HFF-Myc (cell line): ENCODE results near the gene S100A4.
"Not testable (repeated sequence)": the region's sequence is repeated elsewhere in the genome, so short reads cannot be mapped to it uniquely, and the experiment has no call there.

Experiments used
- DNase-seq: peaks from one replicate; pipeline ENCODE4 v3.0.0-alpha.2; 2011; ENCODE audit warnings: low read depth; ENCODE audit errors: extremely low read depth
- H3K4me3 ChIP-seq: replicated peaks from 2 replicates; pipeline ENCODE4 v1.5.1; 2011; ENCODE audit warnings: low read depth, mild to moderate bottlenecking, control low read depth, low read length
- CTCF ChIP-seq: IDR thresholded peaks from 2 replicates; pipeline ENCODE4 v1.5.1; 2012; ENCODE audit warnings: mild to moderate bottlenecking, low read depth, low read length, control low read depth; ENCODE audit errors: missing control alignments

S100A4 gene

GRCh38 chr1:153545067-153546055 lies at the start of gene S100A4:
S100A4 (minus strand) TSS chr1:153545806; CDS start chr1:153544794, 1,012 bp downstream.
- no peak for TF ChIP-seq CTCF
- H3K4me3 ChIP-seq: peak within 1 kb of the TSS; percentile 75
- DNase-seq: peak; percentile 92

GRCh38 chr1:153592748-153593147 lies 47.1 kb upstream of the S100A4 start:
- TF ChIP-seq CTCF: no peak
- no peak for DNase-seq
- no peak overlapping the region for H3K4me3 ChIP-seq

- no peak overlapping the region for H3K4me3 ChIP-seq
- no peak for TF ChIP-seq CTCF
- no peak for DNase-seq
Observed at GRCh38 chr1:153588482-153588881, 42.9 kb upstream of the S100A4 start.

- DNase-seq, H3K4me3 ChIP-seq: not testable (repeated sequence)
Observed at GRCh38 chr1:153588033-153588432, 42.4 kb upstream of the S100A4 start.

- no peak overlapping the region for H3K4me3 ChIP-seq
- DNase-seq: no peak
Observed at GRCh38 chr1:153587314-153587713, 41.7 kb upstream of the S100A4 start.

GRCh38 chr1:153586347-153586746 lies 40.7 kb upstream of the S100A4 start:
- no peak for TF ChIP-seq CTCF
- no peak for DNase-seq
- H3K4me3 ChIP-seq: no peak overlapping the region

More at GRCh38 chr1:153587314-153587713, 41.7 kb upstream of the S100A4 start:
- TF ChIP-seq CTCF: no peak

GRCh38 chr1:153585006-153585405 lies 39.4 kb upstream of the S100A4 start:
- TF ChIP-seq CTCF: no peak
- DNase-seq: no peak
- no peak overlapping the region for H3K4me3 ChIP-seq
